Measurements from ENCODE around the gene YEATS4. TPM values are rescaled to one million over a fixed set of nuclear protein-coding genes. Genes with fewer than 3 reads are reported as not detected.

Gene YEATS4
- total RNA-seq, 1 experiment from 2014 or later = 37.1 TPM

- H3K4me3 Mint-ChIP-seq = no peak overlapping the region
- no peaks in the 10 kb centered on the region for H3K27me3 Mint-ChIP-seq (ENCODE audit: low read depth)
- ATAC-seq = no peak
- POLR2A ChIA-PET = no interaction called here
- CTCF ChIA-PET = no interaction called here
- no peak for DNase-seq (ENCODE audit: low spot score)
- H3K27ac Mint-ChIP-seq = no peak overlapping the region
- H3K4me1 Mint-ChIP-seq = peaks cover 12% of the 10 kb centered on the region
- TF ChIP-seq ARID4B (CRISPR knock-in tag; IDR thresholded peaks at IDR 0.05; ENCODE audit: borderline replicate concordance) (no peak), TEAD1 (CRISPR knock-in tag; IDR thresholded peaks at IDR 0.05) (no peak), IRF2 (CRISPR knock-in tag; IDR thresholded peaks at IDR 0.05; ENCODE audit: borderline replicate concordance, low read depth) (no peak), PRDM15 (CRISPR knock-in tag; IDR thresholded peaks at IDR 0.05) (no peak), E2F4 (CRISPR knock-in tag; IDR thresholded peaks at IDR 0.05; ENCODE audit: borderline replicate concordance, low read depth) (no peak), TEAD4 (CRISPR knock-in tag; IDR thresholded peaks at IDR 0.05) (no peak), NR1H2 (CRISPR knock-in tag; IDR thresholded peaks at IDR 0.05) (no peak), ZNF281 (CRISPR knock-in tag; IDR thresholded peaks at IDR 0.05) (no peak), PREB (CRISPR knock-in tag; IDR thresholded peaks at IDR 0.05; ENCODE audit: borderline replicate concordance) (no peak), FOXK1 (CRISPR knock-in tag; IDR thresholded peaks at IDR 0.05) (no peak), ZBTB21 (CRISPR knock-in tag; IDR thresholded peaks at IDR 0.05; ENCODE audit: borderline replicate concordance) (no peak), ZBTB43 (CRISPR knock-in tag; IDR thresholded peaks at IDR 0.05) (no peak), JAZF1 (CRISPR knock-in tag; IDR thresholded peaks at IDR 0.05) (no peak), USF1 (CRISPR knock-in tag; IDR thresholded peaks at IDR 0.05) (no peak), NFATC4 (CRISPR knock-in tag; IDR thresholded peaks at IDR 0.05) (no peak)
- no peaks in the 10 kb centered on the region for H3K36me3 Mint-ChIP-seq
- H3K9me3 Mint-ChIP-seq = peaks cover 5% of the 10 kb centered on the region; the same call in 1 of the 2 replicates
These were observed 57.7 kb downstream of the YEATS4 start for GRCh38 chr12:69417231-69417630.
